MM.1S (cell line): ENCODE measurements around the gene COX7A1.

Experiments used
- DNase-seq: peaks from one replicate; pipeline ENCODE4 v3.0.0-alpha.2; 2015
- H2AFZ ChIP-seq: fragments of 300-600 bp; sonication (generic); 2 replicates; pipeline ENCODE4 v1.6.0; 2016; ENCODE audit warnings: antibody characterized with exemption, low read length
- H3F3A ChIP-seq: fragments of 300-600 bp; sonication (generic); 2 replicates; pipeline ENCODE4 v1.6.1; 2016; ENCODE audit warnings: mild to moderate bottlenecking, antibody characterized with exemption, low read length, moderate library complexity, mixed read lengths; ENCODE audit not compliant: insufficient read depth
- H3K27ac ChIP-seq: fragments of 300-600 bp; sonication (generic); 2 replicates; pipeline ENCODE4 v1.5.1; 2016; ENCODE audit warnings: mild to moderate bottlenecking, low read length
- H3K27me3 ChIP-seq: fragments of 300-600 bp; sonication (generic); replicated peaks from 2 replicates; pipeline ENCODE4 v1.6.0; 2016; ENCODE audit warnings: low read length; ENCODE audit not compliant: insufficient read depth
- H3K36me3 ChIP-seq: fragments of 300-600 bp; sonication (generic); replicated peaks from 2 replicates; pipeline ENCODE4 v1.6.1; 2016; ENCODE audit warnings: mild to moderate bottlenecking, low read length, mixed read lengths; ENCODE audit not compliant: insufficient read depth
- H3K4me1 ChIP-seq: fragments of 300-600 bp; sonication (generic); 2 replicates; pipeline ENCODE4 v1.6.1; 2016; ENCODE audit warnings: low read length, mixed read lengths
- H3K4me2 ChIP-seq: fragments of 300-600 bp; sonication (generic); 2 replicates; pipeline ENCODE4 v1.6.0; 2016; ENCODE audit warnings: low read depth, low read length
- H3K4me3 ChIP-seq: fragments of 300-600 bp; sonication (generic); 2 replicates; pipeline ENCODE4 v1.5.1; 2016; ENCODE audit warnings: low read length, mixed read lengths
- H3K79me2 ChIP-seq: fragments of 300-600 bp; sonication (generic); 2 replicates; pipeline ENCODE4 v1.6.1; 2016; ENCODE audit warnings: mixed run types, low read length, mixed read lengths
- H3K9ac ChIP-seq: fragments of 300-600 bp; sonication (generic); 2 replicates; pipeline ENCODE4 v1.6.1; 2016; ENCODE audit warnings: low read length, mixed read lengths
- H3K9me2 ChIP-seq: fragments of 300-600 bp; sonication (generic); replicated peaks from 2 replicates; pipeline ENCODE4 v1.6.1; 2016; ENCODE audit warnings: mild to moderate bottlenecking, low read length, mixed read lengths; ENCODE audit not compliant: insufficient read depth
- H3K9me3 ChIP-seq: fragments of 300-600 bp; sonication (generic); replicated peaks from 2 replicates; pipeline ENCODE4 v1.6.1; 2016; ENCODE audit warnings: mild to moderate bottlenecking, low read length, mixed read lengths; ENCODE audit not compliant: insufficient read depth
- H4K20me1 ChIP-seq: fragments of 300-600 bp; sonication (generic); 2 replicates; pipeline ENCODE4 v1.6.1; 2016; ENCODE audit warnings: mild to moderate bottlenecking, low read length, moderate library complexity, mixed read lengths; ENCODE audit not compliant: insufficient read depth
- CTCF ChIP-seq: fragments of 300-600 bp; sonication (generic); IDR thresholded peaks from 2 replicates; pipeline ENCODE4 v1.5.1; 2016; ENCODE audit warnings: antibody characterized with exemption, low read length, mixed read lengths
- EZH2 ChIP-seq: fragments of 300-600 bp; sonication (generic); optimal IDR thresholded peaks from 2 replicates; pipeline ENCODE3; 2017; ENCODE audit warnings: low read depth, mild to moderate bottlenecking, antibody characterized with exemption, low read length, mixed read lengths
- EZH2phosphoT487 ChIP-seq: fragments of 300-600 bp; sonication (generic); IDR thresholded peaks from 2 replicates; pipeline ENCODE4 v1.6.1; 2018; ENCODE audit warnings: antibody characterized with exemption, low read length

The COX7A1 gene

GRCh38 chr19:36115453-36116343 is 36.5 kb downstream of the COX7A1 start, which contains the start of gene TBCB:
Gene TBCB (plus strand): TSS chr19:36115468. CDS start chr19:36115561, 93 bp downstream.
- no peak for TF ChIP-seq EZH2
- Histone ChIP-seq H3K4me1 (peaks cover 10% of the 10 kb centered on the region; the same call in 1 of the 2 replicates), H3K27ac (peak within 1 kb of the TSS; percentile 83), H2AFZ (peak within 1 kb of the TSS; percentile 86), H4K20me1 (no peaks in the 10 kb centered on the region), H3K36me3 (no peaks in the 10 kb centered on the region), H3K9ac (peak within 1 kb of the TSS; percentile 83), H3K9me3 (no peaks in the 10 kb centered on the region), H3F3A (no peaks in the 10 kb centered on the region), H3K4me3 (peak within 1 kb of the TSS; percentile 94), H3K4me2 (peak within 1 kb of the TSS; percentile 93), H3K27me3 (no peaks in the 10 kb centered on the region), H3K79me2 (peaks cover 23% of the 10 kb centered on the region), H3K9me2 (no peaks in the 10 kb centered on the region)
- DNase-seq, result peak; percentile 79

GRCh38 chr19:36114721-36115452 is 37.4 kb downstream of the COX7A1 start, which contains the start of gene POLR2I:
Gene POLR2I (minus strand): TSS chr19:36114875. CDS start chr19:36114856, 19 bp downstream.
- Histone ChIP-seq H3K9ac (peak within 1 kb of the TSS; percentile 83), H3K9me2 (no peaks in the 10 kb centered on the region), H3K4me1 (peaks cover 10% of the 10 kb centered on the region; the same call in 1 of the 2 replicates), H3F3A (no peaks in the 10 kb centered on the region), H3K4me3 (peak within 1 kb of the TSS; percentile 94), H3K79me2 (peaks cover 23% of the 10 kb centered on the region), H3K27ac (peak within 1 kb of the TSS; percentile 83), H4K20me1 (no peaks in the 10 kb centered on the region), H3K9me3 (no peaks in the 10 kb centered on the region), H3K36me3 (no peaks in the 10 kb centered on the region), H3K4me2 (peak within 1 kb of the TSS; percentile 93), H3K27me3 (no peaks in the 10 kb centered on the region), H2AFZ (peak within 1 kb of the TSS; percentile 86)
- TF ChIP-seq CTCF, result no peak
- no peak for TF ChIP-seq EZH2phosphoT487
- TF ChIP-seq EZH2, result no peak
- peak; percentile 98 for DNase-seq

GRCh38 chr19:36113894-36114720 is 38.1 kb downstream of the COX7A1 start:
- Histone ChIP-seq H3F3A (no peaks in the 10 kb centered on the region), H3K9me3 (no peaks in the 10 kb centered on the region), H2AFZ (peak overlapping the region; percentile 86), H3K27me3 (no peaks in the 10 kb centered on the region), H3K79me2 (peaks cover 23% of the 10 kb centered on the region), H3K9me2 (no peaks in the 10 kb centered on the region), H4K20me1 (no peaks in the 10 kb centered on the region), H3K4me1 (peaks cover 10% of the 10 kb centered on the region; the same call in 1 of the 2 replicates), H3K27ac (peak overlapping the region; percentile 83; the same call in 1 of the 2 replicates), H3K9ac (peak overlapping the region; percentile 83), H3K4me2 (peak overlapping the region; percentile 93), H3K36me3 (no peaks in the 10 kb centered on the region), H3K4me3 (peak overlapping the region; percentile 94)
- TF ChIP-seq CTCF (no peak), EZH2 (no peak), EZH2phosphoT487 (no peak)
- no peak for DNase-seq
